Muscle layer of colon (tissue), 2 donors: ENCODE results near the gene GMNC.
"Not testable (repeated sequence)": the region's sequence is repeated elsewhere in the genome, so short reads cannot be mapped to it uniquely, and the experiment has no call there.

ENCODE experiments used
- H3K27ac ChIP-seq: one replicate; pipeline ENCODE4 v1.7.0; 2013; ENCODE audit warnings: low read depth, mild to moderate bottlenecking, low read length, moderate library complexity
- H3K27me3 ChIP-seq, 2 donors: one replicate each; pipeline ENCODE4 v1.7.0; 2013; ENCODE audit warnings: low read length in 2 of 2, mild to moderate bottlenecking in 2 of 2; ENCODE audit not compliant: insufficient read depth in 2 of 2, control insufficient read depth in 1 of 2
- H3K36me3 ChIP-seq: one replicate; pipeline ENCODE4 v1.7.0; 2013; ENCODE audit warnings: mild to moderate bottlenecking, low read length; ENCODE audit not compliant: insufficient read depth
- H3K4me1 ChIP-seq: one replicate; pipeline ENCODE4 v1.7.0; 2013; ENCODE audit warnings: mild to moderate bottlenecking, low read length; ENCODE audit not compliant: insufficient read depth
- H3K4me3 ChIP-seq, 2 donors: one replicate each; pipeline ENCODE4 v1.7.0; 2013; ENCODE audit warnings: low read length in 2 of 2, low read depth in 1 of 2, mild to moderate bottlenecking in 1 of 2, moderate library complexity in 1 of 2
- H3K9ac ChIP-seq: one replicate; pipeline ENCODE4 v1.7.0; 2013; ENCODE audit warnings: low read length
- H3K9me3 ChIP-seq: one replicate; pipeline ENCODE4 v1.7.0; 2013; ENCODE audit warnings: mild to moderate bottlenecking, low read length
- donor health status: abdominal sarcoma.
- donor health status: Adenocarcinoma of cecum.

Gene GMNC

GRCh38 chr3:190875061-190875460 lies 12.6 kb upstream of the GMNC start:
- H3K4me3 ChIP-seq, H3K36me3 ChIP-seq, H3K9ac ChIP-seq, H3K4me1 ChIP-seq, H3K9me3 ChIP-seq, H3K27me3 ChIP-seq, H3K27ac ChIP-seq: not testable (repeated sequence)

DNA sequence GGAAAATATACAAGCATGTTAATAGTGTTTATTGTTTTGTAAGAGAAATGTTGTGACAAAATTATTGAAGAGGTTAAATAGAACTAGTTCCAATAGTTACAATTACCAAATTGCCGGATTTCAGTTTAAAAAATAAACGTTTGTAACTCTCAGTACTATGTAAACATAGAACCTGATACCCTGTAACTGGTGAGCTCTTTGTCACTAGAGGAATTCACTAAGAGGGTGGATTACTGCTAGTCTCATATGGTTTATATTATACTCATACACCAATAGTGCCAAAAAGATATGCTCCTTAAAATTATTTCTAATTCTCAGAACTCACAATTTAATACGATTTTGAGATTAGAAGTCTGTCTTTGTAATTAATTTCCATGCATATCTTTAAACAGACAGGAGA lies 7.6 kb upstream of the GMNC start:
- no peak overlapping the region for H3K27ac ChIP-seq
- H3K27me3 ChIP-seq, result no peaks in the 10 kb centered on the region
- H3K9ac ChIP-seq, result no peak overlapping the region
- H3K4me3 ChIP-seq, result no peak overlapping the region
- H3K36me3 ChIP-seq, result no peaks in the 10 kb centered on the region
- H3K4me1 ChIP-seq, result no peaks in the 10 kb centered on the region
- H3K9me3 ChIP-seq, result no peaks in the 10 kb centered on the region

- no peak overlapping the region for H3K27ac ChIP-seq
- no peaks in the 10 kb centered on the region for H3K4me1 ChIP-seq
- H3K9ac ChIP-seq, result no peak overlapping the region
- no peaks in the 10 kb centered on the region for H3K9me3 ChIP-seq
- H3K4me3 ChIP-seq, result no peak overlapping the region
- no peaks in the 10 kb centered on the region for H3K36me3 ChIP-seq
- no peaks in the 10 kb centered on the region for H3K27me3 ChIP-seq
Observed at GRCh38 chr3:190867071-190867470, 4.6 kb upstream of the GMNC start.

- Histone ChIP-seq H3K4me1 (no peaks in the 10 kb centered on the region), H3K27ac (no peak overlapping the region), H3K9me3 (no peaks in the 10 kb centered on the region), H3K27me3 (no peaks in the 10 kb centered on the region), H3K36me3 (no peaks in the 10 kb centered on the region), H3K9ac (no peak overlapping the region), H3K4me3 (no peak overlapping the region)
Observed at GRCh38 chr3:190865828-190866227, 3.3 kb upstream of the GMNC start.

DNA sequence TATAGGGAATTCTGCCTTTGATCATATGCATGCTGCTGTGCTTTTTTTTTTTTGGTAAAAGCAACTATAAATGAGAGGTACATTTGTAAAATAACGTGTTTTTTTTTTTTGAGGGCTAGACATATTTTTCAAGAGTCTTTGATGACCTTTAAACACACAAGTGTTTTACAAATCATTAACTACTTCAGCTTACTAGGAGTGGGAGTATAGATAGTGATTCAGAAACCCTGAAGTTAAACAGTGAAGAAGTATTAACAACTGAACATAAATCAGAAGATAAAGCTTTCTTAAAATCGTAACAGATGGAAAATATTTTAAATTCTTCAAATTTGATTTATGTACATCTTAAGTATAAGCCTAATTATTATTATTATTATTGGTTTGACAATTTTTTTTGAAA lies 2.9 kb upstream of the GMNC start:
- H3K9ac ChIP-seq, result no peak overlapping the region
- no peak overlapping the region for H3K4me3 ChIP-seq
- H3K36me3 ChIP-seq, result no peaks in the 10 kb centered on the region
- H3K9me3 ChIP-seq, result no peaks in the 10 kb centered on the region
- H3K4me1 ChIP-seq, result no peaks in the 10 kb centered on the region
- H3K27ac ChIP-seq, result no peak overlapping the region
- H3K27me3 ChIP-seq, result no peaks in the 10 kb centered on the region

GRCh38 chr3:190864002-190864401 lies 1.5 kb upstream of the GMNC start:
- Histone ChIP-seq H3K36me3 (no peaks in the 10 kb centered on the region), H3K4me1 (no peaks in the 10 kb centered on the region), H3K9me3 (no peaks in the 10 kb centered on the region), H3K27ac (no peak overlapping the region), H3K27me3 (no peaks in the 10 kb centered on the region), H3K4me3 (no peak overlapping the region), H3K9ac (no peak overlapping the region)

- no peak overlapping the region for H3K27ac ChIP-seq
- H3K27me3 ChIP-seq, result no peaks in the 10 kb centered on the region
- H3K9me3 ChIP-seq, result no peaks in the 10 kb centered on the region
- no peaks in the 10 kb centered on the region for H3K4me1 ChIP-seq
- H3K9ac ChIP-seq, result no peak overlapping the region
- no peaks in the 10 kb centered on the region for H3K36me3 ChIP-seq
- peak overlapping the region; percentile 64 to 75 for H3K4me3 ChIP-seq
Observed at GRCh38 chr3:190863119-190863465, 598 bp upstream of the GMNC start.

DNA sequence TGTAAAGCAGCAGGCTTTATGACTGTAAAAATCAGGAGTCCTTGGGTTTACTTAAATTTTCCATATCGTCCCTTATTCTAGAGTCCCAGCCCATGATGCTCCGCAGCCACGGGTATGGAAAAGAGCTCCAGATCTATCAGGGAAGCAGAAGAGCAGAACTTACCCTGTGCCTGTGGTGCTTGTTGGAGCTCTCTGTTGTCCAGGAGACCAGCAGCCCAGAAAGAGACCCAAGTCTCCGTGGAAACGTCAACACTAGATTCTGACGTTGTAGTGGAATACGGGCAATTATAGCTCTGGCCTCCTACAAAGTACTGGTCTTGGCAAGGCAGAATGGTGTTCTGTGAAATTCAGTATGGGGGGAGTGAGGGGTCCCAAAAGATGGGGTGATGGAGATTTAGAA lies 2.0 kb downstream of the GMNC start:
- H3K4me3 ChIP-seq, result no peak overlapping the region

DNA sequence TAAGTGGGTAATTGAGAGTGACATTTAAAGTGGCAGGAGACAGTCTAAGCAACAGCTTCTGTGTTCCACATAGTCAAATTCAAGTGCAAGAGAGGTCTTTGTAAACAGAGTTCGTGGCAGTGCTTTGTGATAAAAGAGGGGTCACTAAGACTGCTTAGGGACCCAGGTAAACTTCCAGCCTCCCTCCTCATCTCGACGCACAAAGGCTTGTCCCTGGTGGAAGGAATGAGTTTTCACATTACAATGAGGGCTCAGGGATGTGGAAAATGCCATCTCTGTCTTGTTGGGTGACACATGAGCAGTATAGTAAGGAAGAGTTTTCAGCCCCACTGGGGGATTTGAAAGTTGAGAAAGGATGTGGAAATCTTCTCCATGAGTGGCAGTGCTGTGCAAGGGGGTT lies 7.3 kb downstream of the GMNC start:
- Histone ChIP-seq H3K27me3 (no peaks in the 10 kb centered on the region), H3K36me3 (no peaks in the 10 kb centered on the region), H3K9ac (no peak overlapping the region), H3K27ac (no peak overlapping the region), H3K4me3 (no peak overlapping the region), H3K4me1 (no peaks in the 10 kb centered on the region), H3K9me3 (no peaks in the 10 kb centered on the region)

More for the DNA sequence above, 2.0 kb downstream of the GMNC start:
- Histone ChIP-seq H3K4me1 (no peaks in the 10 kb centered on the region), H3K27me3 (no peaks in the 10 kb centered on the region), H3K9ac (no peak overlapping the region), H3K27ac (no peak overlapping the region), H3K9me3 (no peaks in the 10 kb centered on the region), H3K36me3 (no peaks in the 10 kb centered on the region)

- Histone ChIP-seq H3K36me3 (no peaks in the 10 kb centered on the region), H3K4me1 (no peaks in the 10 kb centered on the region), H3K9me3 (no peaks in the 10 kb centered on the region), H3K4me3 (no peak overlapping the region), H3K27me3 (no peaks in the 10 kb centered on the region), H3K27ac (no peak overlapping the region), H3K9ac (no peak overlapping the region)
Observed at GRCh38 chr3:190854062-190854461, 8.4 kb downstream of the GMNC start.

- Histone ChIP-seq H3K27ac (no peak overlapping the region), H3K36me3 (no peaks in the 10 kb centered on the region), H3K4me3 (no peak overlapping the region), H3K4me1 (no peaks in the 10 kb centered on the region), H3K27me3 (no peaks in the 10 kb centered on the region), H3K9me3 (no peaks in the 10 kb centered on the region), H3K9ac (no peak overlapping the region)
Observed at GRCh38 chr3:190853464-190853863, 9.0 kb downstream of the GMNC start.

- Histone ChIP-seq H3K9ac (no peak overlapping the region), H3K9me3 (no peaks in the 10 kb centered on the region), H3K4me1 (no peaks in the 10 kb centered on the region), H3K4me3 (no peak overlapping the region), H3K36me3 (no peaks in the 10 kb centered on the region), H3K27me3 (no peaks in the 10 kb centered on the region), H3K27ac (no peak overlapping the region)
Observed at GRCh38 chr3:190849607-190850006, 12.9 kb downstream of the GMNC start.
